Measurements from ENCODE around the gene ACSL3.
"Not testable (repeated sequence)": the region's sequence is repeated elsewhere in the genome, so short reads cannot be mapped to it uniquely, and the experiment has no call there.

Gene ACSL3

GRCh38 chr2:222982010-222982908 is 121.4 kb downstream of the ACSL3 start:
- no peak for DNase-seq

GRCh38 chr2:222982909-222983265 is 122.1 kb downstream of the ACSL3 start:
- DNase-seq: no peak

- DNase-seq: no peak
These were observed 124.1 kb downstream of the ACSL3 start for GRCh38 chr2:222984908-222985307.

GRCh38 chr2:222989431-222989830 is 128.6 kb downstream of the ACSL3 start:
- DNase-seq: no peak

- DNase-seq: not testable (repeated sequence)
These were observed 129.4 kb downstream of the ACSL3 start for GRCh38 chr2:222990206-222990605.

GRCh38 chr2:222992137-222992536 is 131.3 kb downstream of the ACSL3 start:
- DNase-seq: no peak
